HL-60 (cell line): Measurements from ENCODE around the gene OSBPL3.
A peak's percentile ranks its signal among the peaks of the same experiment; 100 is the strongest.

ENCODE experiments used
- DNase-seq, 2 experiments: peaks; one replicate each; pipeline ENCODE4 v3.0.0-alpha.2; 2010 to 2020; ENCODE audit warnings: low read depth in 1 of 2, low spot score in 1 of 2
- H3K27ac ChIP-seq: fragments of 250-450 bp; sonication (Bioruptor Pico); replicated peaks from 2 replicates; pipeline ENCODE4 v1.5.1; 2020; ENCODE audit warnings: mild to moderate bottlenecking, moderate library complexity
- H3K27me3 ChIP-seq: fragments of 250-450 bp; sonication (Bioruptor Pico); 2 replicates; pipeline ENCODE4 v1.5.1; 2021; ENCODE audit warnings: mild to moderate bottlenecking, moderate library complexity; ENCODE audit not compliant: insufficient read depth, poor library complexity, severe bottlenecking
- H3K4me3 ChIP-seq: replicated peaks from 2 replicates; pipeline ENCODE4 v1.5.1; 2011; ENCODE audit warnings: mild to moderate bottlenecking, control low read depth, low read length; ENCODE audit not compliant: insufficient read depth
- CTCF ChIP-seq: IDR thresholded peaks from one replicate; pipeline ENCODE4 v1.5.1; 2011; ENCODE audit warnings: low read length, control low read depth, inconsistent platforms; ENCODE audit not compliant: insufficient read depth
- GABPA ChIP-seq: IDR thresholded peaks from 2 replicates; pipeline ENCODE4 v1.6.1; 2012; ENCODE audit warnings: low read depth
- POLR2AphosphoS5 ChIP-seq: IDR thresholded peaks from 2 replicates; pipeline ENCODE4 v1.6.1; 2012; ENCODE audit warnings: low read depth
- REST ChIP-seq: IDR thresholded peaks from 2 replicates; pipeline ENCODE4 v1.6.1; 2012; ENCODE audit warnings: low read depth; ENCODE audit not compliant: insufficient replicate concordance
- SPI1 ChIP-seq: IDR thresholded peaks from 2 replicates; pipeline ENCODE4 v1.6.1; 2012; ENCODE audit warnings: low read depth, mild to moderate bottlenecking, borderline replicate concordance

OSBPL3 gene

GRCh38 chr7:24784277-24784676 lies 195.7 kb downstream of the OSBPL3 start:
- DNase-seq = no peak
- no peak overlapping the region for H3K4me3 ChIP-seq
- TF ChIP-seq CTCF (no peak), POLR2AphosphoS5 (no peak), GABPA (no peak)
- H3K27me3 ChIP-seq = no peaks in the 10 kb centered on the region
- H3K27ac ChIP-seq = no peak overlapping the region

- Histone ChIP-seq H3K27ac (no peak overlapping the region), H3K27me3 (no peaks in the 10 kb centered on the region), H3K4me3 (no peak overlapping the region)
- no peak for DNase-seq
- TF ChIP-seq CTCF (no peak), SPI1 (no peak), POLR2AphosphoS5 (no peak), REST (no peak), GABPA (no peak)
Observed at GRCh38 chr7:24783698-24784097, 196.3 kb downstream of the OSBPL3 start.

- H3K27me3 ChIP-seq = no peaks in the 10 kb centered on the region
- no peak overlapping the region for H3K4me3 ChIP-seq
- peak; percentile 77 to 88 for DNase-seq
- peak overlapping the region; percentile 52 for H3K27ac ChIP-seq
- TF ChIP-seq GABPA = no peak
- peak; percentile 87 for TF ChIP-seq SPI1
- peak; percentile 65 for TF ChIP-seq POLR2AphosphoS5
Observed at GRCh38 chr7:24781106-24781505, 198.9 kb downstream of the OSBPL3 start.

GRCh38 chr7:24779283-24779655 lies 200.7 kb downstream of the OSBPL3 start:
- no peak for TF ChIP-seq REST
- peak overlapping the region; percentile 70 for H3K27ac ChIP-seq
- DNase-seq = no peak

GRCh38 chr7:24778543-24779282 lies 201.3 kb downstream of the OSBPL3 start:
- H3K27me3 ChIP-seq = no peaks in the 10 kb centered on the region
- no peak overlapping the region for H3K4me3 ChIP-seq
- H3K27ac ChIP-seq = peak overlapping the region; percentile 70
- TF ChIP-seq GABPA (no peak), REST (peak; percentile 22), POLR2AphosphoS5 (no peak; the same call in 1 of the 2 replicates), CTCF (no peak), SPI1 (peak; percentile 20; the same call in 1 of the 2 replicates)
- peak; percentile 70 to 83 for DNase-seq

More at GRCh38 chr7:24779283-24779655, 200.7 kb downstream of the OSBPL3 start:
- H3K4me3 ChIP-seq = no peak overlapping the region
- H3K27me3 ChIP-seq = no peaks in the 10 kb centered on the region
